HFFc6 (cell line): ENCODE data around the gene IFITM10. TPM values are rescaled to one million over a fixed set of nuclear protein-coding genes. Genes with fewer than 3 reads are reported as not detected.
"Not testable (repeated sequence)": the region's sequence is repeated elsewhere in the genome, so short reads cannot be mapped to it uniquely, and the experiment has no call there.

Experiments
- DNase-seq: peaks from one replicate; pipeline ENCODE4 v3.0.0-alpha.2; 2018
- H3K27ac Mint-ChIP-seq: 2 replicates; pipeline ENCODE4 v1.8.0; 2020; ENCODE audit warnings: mild to moderate bottlenecking, mixed read lengths
- H3K27me3 Mint-ChIP-seq: 2 replicates; pipeline ENCODE4 v1.8.0; 2021; ENCODE audit warnings: mild to moderate bottlenecking, moderate library complexity, mixed read lengths; ENCODE audit not compliant: insufficient read depth
- H3K36me3 Mint-ChIP-seq: 2 replicates; pipeline ENCODE4 v1.8.0; 2021; ENCODE audit warnings: low read depth, mixed read lengths
- H3K4me1 Mint-ChIP-seq: 2 replicates; pipeline ENCODE4 v1.8.0; 2020; ENCODE audit warnings: low read depth, mixed read lengths
- H3K4me3 Mint-ChIP-seq: 2 replicates; pipeline ENCODE4 v1.8.0; 2020; ENCODE audit warnings: mild to moderate bottlenecking, moderate library complexity, mixed read lengths
- H3K9me3 Mint-ChIP-seq: 2 replicates; pipeline ENCODE4 v1.8.0; 2020; ENCODE audit warnings: mild to moderate bottlenecking, mixed read lengths
- total RNA-seq, 6 experiments: library from RNA; stranded (reverse); fragmentation: NEBNext Ultra II Directional; extraction: Animal tissue kit (Norgen Biotek cat#: 25700); gene quantifications; 2 replicates in 1 of 6; 3 replicates in 5 of 6; pipeline ENCODE4 v1.2.3, GENCODE V29; 2021
- TF ChIP-seq, protein P1 (sequence below): fragments of 200-600 bp; sonication (generic); IDR thresholded peaks from 2 replicates; pipeline ENCODE4 v1.5.0; 2021; ENCODE audit warnings: antibody characterized with exemption, mild to moderate bottlenecking

The IFITM10 gene
- total RNA-seq, 6 experiments from 2014 or later: 0.21 to 0.71 (median 0.45) TPM

DNA sequence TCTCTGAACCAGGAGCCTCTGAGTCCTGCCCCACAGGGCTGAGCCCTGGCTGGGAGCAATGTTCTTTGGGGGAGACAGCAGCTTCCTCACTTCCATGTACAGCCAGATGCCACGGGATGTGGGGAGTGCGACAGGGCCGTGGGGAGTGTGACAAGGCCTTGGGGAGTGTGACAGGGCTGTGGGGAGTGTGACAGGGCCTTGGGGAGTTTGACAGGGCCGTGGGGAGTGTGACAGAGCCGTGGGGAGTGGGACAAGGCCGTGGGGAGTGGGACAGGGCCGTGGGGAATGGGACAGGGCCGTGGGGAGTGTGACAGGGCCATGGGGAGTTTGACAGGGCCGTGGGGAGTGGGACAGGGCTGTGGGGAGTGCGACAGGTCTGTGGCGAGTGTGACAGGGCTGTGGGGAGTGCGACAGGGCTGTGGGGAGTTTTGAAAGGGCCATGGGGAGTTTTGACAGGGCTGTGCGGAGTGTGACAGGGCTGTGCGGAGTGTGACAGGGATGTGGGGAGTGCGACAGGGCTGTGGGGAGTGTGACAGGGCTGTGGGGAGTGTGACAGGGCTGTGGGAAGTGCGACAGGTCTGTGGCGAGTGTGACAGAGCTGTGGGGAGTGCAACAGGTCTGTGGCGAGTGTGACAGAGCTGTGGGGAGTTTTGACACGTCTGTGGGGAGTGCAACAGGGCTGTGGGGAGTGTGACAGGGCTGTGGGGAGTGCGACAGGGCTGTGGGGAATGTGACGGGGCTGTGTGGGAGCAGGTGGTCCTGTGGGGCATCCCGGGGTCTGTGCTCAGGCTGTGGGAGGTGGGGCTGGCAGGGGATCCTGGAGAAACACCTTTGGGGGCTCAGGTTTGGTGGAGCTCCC is 60.0 kb downstream of the IFITM10 start:
- Mint-ChIP-seq H3K4me1 (peaks cover 10% of the 10 kb centered on the region; the same call in 1 of the 2 replicates), H3K4me3 (no peak overlapping the region), H3K27me3 (peaks cover 36% of the 10 kb centered on the region)

DNA sequence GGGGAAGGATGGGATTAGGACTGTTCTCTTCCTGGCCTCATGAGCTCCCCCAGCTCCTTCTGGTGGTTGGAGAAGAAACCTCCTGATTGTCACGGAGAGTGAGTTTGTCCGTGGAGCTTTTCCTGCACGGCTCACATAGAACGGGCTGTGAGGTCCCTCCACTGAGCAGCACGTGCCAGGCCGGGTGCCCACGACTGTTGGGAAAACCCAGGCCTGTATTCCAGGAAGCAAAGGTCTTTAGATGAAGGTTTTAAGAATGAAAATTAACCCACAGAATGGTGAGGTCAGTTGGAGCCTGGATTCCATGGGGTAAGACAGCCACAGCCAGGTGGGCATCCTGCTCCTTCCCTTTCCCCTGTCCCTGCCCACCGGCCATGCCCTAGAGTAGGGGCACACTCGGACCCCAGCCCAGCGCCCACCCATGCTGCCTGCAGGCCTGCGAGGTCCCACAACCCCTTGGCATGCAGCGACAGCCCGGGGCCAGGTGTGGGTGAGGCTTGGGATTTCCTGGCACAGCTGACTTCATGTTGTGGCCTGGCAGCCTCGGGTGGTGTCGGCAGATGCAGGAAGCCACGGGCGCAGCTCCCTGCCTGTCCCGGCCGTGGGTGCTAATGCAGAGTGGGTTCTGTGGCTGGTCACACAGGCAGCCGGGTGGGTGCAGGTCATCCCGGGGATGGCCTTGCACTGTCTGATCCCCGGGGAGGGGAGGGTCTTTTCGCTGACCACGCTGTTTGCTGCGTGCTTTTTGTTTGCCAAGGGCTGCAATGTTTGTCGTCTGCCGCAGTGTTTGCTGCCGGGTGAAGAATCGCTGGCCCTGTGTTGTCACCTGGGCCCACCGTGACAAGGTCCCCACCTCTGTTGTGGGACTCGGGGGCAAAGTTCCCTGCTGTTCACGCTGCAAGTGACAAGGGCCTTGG is 60.9 kb downstream of the IFITM10 start:
- DNase-seq, H3K4me3 Mint-ChIP-seq, H3K9me3 Mint-ChIP-seq, H3K27ac Mint-ChIP-seq, H3K4me1 Mint-ChIP-seq, H3K36me3 Mint-ChIP-seq: not testable (repeated sequence)
- H3K27me3 Mint-ChIP-seq: peaks cover 33% of the 10 kb centered on the region

More for the DNA sequence above, 60.0 kb downstream of the IFITM10 start:
- DNase-seq: no peak
- TF ChIP-seq, protein P1, sequence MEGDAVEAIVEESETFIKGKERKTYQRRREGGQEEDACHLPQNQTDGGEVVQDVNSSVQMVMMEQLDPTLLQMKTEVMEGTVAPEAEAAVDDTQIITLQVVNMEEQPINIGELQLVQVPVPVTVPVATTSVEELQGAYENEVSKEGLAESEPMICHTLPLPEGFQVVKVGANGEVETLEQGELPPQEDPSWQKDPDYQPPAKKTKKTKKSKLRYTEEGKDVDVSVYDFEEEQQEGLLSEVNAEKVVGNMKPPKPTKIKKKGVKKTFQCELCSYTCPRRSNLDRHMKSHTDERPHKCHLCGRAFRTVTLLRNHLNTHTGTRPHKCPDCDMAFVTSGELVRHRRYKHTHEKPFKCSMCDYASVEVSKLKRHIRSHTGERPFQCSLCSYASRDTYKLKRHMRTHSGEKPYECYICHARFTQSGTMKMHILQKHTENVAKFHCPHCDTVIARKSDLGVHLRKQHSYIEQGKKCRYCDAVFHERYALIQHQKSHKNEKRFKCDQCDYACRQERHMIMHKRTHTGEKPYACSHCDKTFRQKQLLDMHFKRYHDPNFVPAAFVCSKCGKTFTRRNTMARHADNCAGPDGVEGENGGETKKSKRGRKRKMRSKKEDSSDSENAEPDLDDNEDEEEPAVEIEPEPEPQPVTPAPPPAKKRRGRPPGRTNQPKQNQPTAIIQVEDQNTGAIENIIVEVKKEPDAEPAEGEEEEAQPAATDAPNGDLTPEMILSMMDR: no peak
- Mint-ChIP-seq H3K9me3 (no peaks in the 10 kb centered on the region), H3K27ac (no peak overlapping the region), H3K36me3 (no peaks in the 10 kb centered on the region)

DNA sequence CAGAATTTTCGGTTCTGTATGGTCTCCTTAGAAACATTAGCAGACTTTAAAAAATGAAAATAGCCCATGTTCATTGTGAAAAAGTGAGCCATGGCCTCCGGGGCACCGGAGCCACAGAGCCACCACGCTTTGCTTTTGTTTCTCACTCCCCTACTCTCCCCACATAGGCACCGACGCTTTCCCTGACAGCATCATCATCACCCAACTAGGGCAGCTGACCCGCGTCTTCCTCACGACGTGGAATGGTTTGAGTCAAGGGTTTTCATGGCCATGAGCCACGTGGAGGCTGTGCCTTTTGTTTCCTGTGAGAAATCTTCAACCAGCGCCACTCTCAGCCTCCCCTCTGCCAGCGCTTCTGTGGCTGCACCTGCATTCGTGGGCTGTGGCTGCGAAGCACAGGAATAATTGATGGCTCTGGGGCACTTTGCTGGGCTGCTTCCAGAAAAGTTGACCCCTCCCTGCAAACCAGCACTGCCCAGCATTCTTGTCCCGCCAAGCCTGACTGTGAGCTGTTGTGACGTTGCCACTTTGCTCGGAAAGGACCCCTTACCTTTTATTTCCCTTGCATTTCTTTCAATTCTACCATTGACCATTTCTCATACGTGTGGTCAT is 62.0 kb downstream of the IFITM10 start:
- H3K27ac Mint-ChIP-seq, H3K4me3 Mint-ChIP-seq, H3K36me3 Mint-ChIP-seq, H3K9me3 Mint-ChIP-seq, H3K4me1 Mint-ChIP-seq, DNase-seq: not testable (repeated sequence)
- peaks cover 32% of the 10 kb centered on the region for H3K27me3 Mint-ChIP-seq

- not testable (repeated sequence) for H3K27ac Mint-ChIP-seq, H3K36me3 Mint-ChIP-seq, H3K9me3 Mint-ChIP-seq, H3K4me3 Mint-ChIP-seq, H3K4me1 Mint-ChIP-seq, DNase-seq
- H3K27me3 Mint-ChIP-seq: peaks cover 29% of the 10 kb centered on the region
Observed at GRCh38 chr11:1686220-1686619, 64.2 kb downstream of the IFITM10 start.

DNA sequence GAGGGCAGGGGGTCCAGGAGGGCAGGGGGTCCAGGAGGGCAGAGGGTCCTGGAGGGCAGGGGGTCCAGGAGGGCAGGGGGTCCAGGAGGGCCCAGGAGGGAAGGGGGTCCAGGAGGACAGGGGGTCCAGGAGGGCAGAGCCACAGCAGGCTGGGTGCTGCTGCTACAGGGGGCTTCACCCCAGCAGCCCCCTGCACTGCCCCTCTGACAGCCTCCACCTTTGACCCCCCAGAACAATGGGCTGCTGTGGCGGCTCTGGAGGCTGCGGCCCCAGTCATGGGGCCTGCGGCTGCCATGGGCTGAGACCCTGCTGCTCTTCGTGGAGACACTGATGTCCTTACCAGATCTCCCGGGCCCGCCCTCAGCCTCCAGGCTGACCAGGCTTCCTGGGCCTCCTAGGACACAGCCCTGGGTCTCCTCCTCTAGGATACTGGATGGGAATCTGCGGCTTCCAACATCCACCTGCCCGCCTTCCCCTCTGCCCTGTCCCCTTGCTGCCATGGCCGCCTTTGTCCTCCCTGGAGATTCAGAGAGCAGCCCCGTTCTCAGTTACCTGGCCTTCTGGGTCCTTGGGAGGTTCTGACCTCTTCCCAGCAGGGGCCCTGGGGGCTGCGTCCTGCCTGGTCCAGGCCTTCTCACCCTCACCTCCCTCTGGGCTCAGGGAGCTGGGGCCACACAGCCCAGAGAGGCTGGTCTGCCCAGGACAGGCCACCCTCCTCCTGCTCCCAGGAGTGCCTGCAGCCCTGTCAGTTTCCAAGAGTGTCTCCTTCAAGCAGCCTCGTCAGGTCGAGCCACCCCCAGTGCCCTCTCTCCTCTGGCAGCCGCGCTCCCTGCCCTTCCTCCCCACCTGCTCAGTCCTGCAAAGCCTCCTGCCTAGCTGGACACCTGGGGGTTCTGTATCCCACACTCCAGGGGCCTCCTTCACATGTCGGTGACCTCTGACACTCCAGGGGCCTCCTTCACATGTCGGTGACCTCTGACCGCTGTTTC is 65.2 kb downstream of the IFITM10 start:
- H3K4me1 Mint-ChIP-seq, H3K9me3 Mint-ChIP-seq, H3K36me3 Mint-ChIP-seq, H3K27ac Mint-ChIP-seq, H3K4me3 Mint-ChIP-seq, DNase-seq: not testable (repeated sequence)
- H3K27me3 Mint-ChIP-seq: peaks cover 23% of the 10 kb centered on the region

- not testable (repeated sequence) for H3K4me1 Mint-ChIP-seq, H3K9me3 Mint-ChIP-seq, H3K27ac Mint-ChIP-seq, H3K36me3 Mint-ChIP-seq, DNase-seq, H3K4me3 Mint-ChIP-seq
- peaks cover 21% of the 10 kb centered on the region for H3K27me3 Mint-ChIP-seq
Observed at GRCh38 chr11:1683904-1684572, 66.4 kb downstream of the IFITM10 start.

GRCh38 chr11:1683216-1683615 is 67.2 kb downstream of the IFITM10 start:
- not testable (repeated sequence) for H3K4me3 Mint-ChIP-seq, H3K4me1 Mint-ChIP-seq, DNase-seq, H3K36me3 Mint-ChIP-seq, H3K27ac Mint-ChIP-seq, H3K9me3 Mint-ChIP-seq
- H3K27me3 Mint-ChIP-seq: peaks cover 16% of the 10 kb centered on the region

Other genes with a start within 250 kb of the IFITM10 start
- gene DUSP8, start 178.3 kb downstream of the IFITM10 start, total RNA-seq: 1 to 10 TPM in 3 of 6 experiments, under 1 TPM in 3; 0.38 to 1.6 (median 0.81) TPM
- gene KRTAP5-1, start 165.3 kb downstream of the IFITM10 start, total RNA-seq: not detected
- gene KRTAP5-2, start 152.3 kb downstream of the IFITM10 start, total RNA-seq: not detected
- not detected for gene KRTAP5-3, start 142.1 kb downstream of the IFITM10 start, total RNA-seq
- gene KRTAP5-4, start 128.5 kb downstream of the IFITM10 start, total RNA-seq: not detected
- not detected for gene KRTAP5-5, start 120.8 kb downstream of the IFITM10 start, total RNA-seq
- gene KRTAP5-6, start 53.4 kb downstream of the IFITM10 start, total RNA-seq: not detected
- 100 to 1,000 TPM; 212 to 240 (median 229) TPM for gene CTSD, start 13.3 kb upstream of the IFITM10 start, total RNA-seq
- gene SYT8, start 84.4 kb upstream of the IFITM10 start, total RNA-seq: not detected
- gene TNNI2, start 88.4 kb upstream of the IFITM10 start, total RNA-seq: not detected
- gene LSP1, start 102.5 kb upstream of the IFITM10 start, total RNA-seq: 1 to 10 TPM in 1 of 6 experiments, under 1 TPM in 3, not detected in 2; 0.18 to 2.6 (median 0.27) TPM
- not detected for gene PRR33, start 141.3 kb upstream of the IFITM10 start, total RNA-seq
- not detected for gene TNNT3, start 169.1 kb upstream of the IFITM10 start, total RNA-seq
- gene MRPL23, start 196.7 kb upstream of the IFITM10 start, total RNA-seq: 100 to 1,000 TPM in 4 of 6 experiments, 10 to 100 TPM in 2; 83.8 to 116 (median 110) TPM
- under 1 TPM in 2 of 6 experiments, not detected in 4; 0.25 to 0.33 TPM for gene H19, start 247.2 kb upstream of the IFITM10 start, total RNA-seq